Measurements from ENCODE around the gene ADAMTS14. TPM values are rescaled to one million over a fixed set of nuclear protein-coding genes. Genes with fewer than 3 reads are reported as not detected.

ADAMTS14 gene
- polyA plus RNA-seq, 3 donors = 0.05 TPM; not detected in 2

- Mint-ChIP-seq H3K9me3 (peaks cover 0 to 15% (median 5%) of the 10 kb centered on the region in 7 donors), H3K4me1 (peaks cover 8% of the 10 kb centered on the region), H3K27ac (no peak overlapping the region), H3K36me3 (no peaks in the 10 kb centered on the region), H3K27me3 (ENCODE audit: low read depth in 3 of 3) (peaks cover 26 to 39% (median 35%) of the 10 kb centered on the region in 3 donors), H3K4me3 (no peak overlapping the region)
- Histone ChIP-seq H3K27ac (ENCODE audit: low read depth in 1 of 2, low read length in 2 of 2) (no peak overlapping the region), H4K20me1 (ENCODE audit: insufficient read depth, low read length) (no peaks in the 10 kb centered on the region), H3K79me2 (ENCODE audit: insufficient read depth, low read length) (no peaks in the 10 kb centered on the region), H3K9ac (ENCODE audit: insufficient read depth, low read length, poor library complexity, severe bottlenecking) (no peak overlapping the region), H3K9me3 (replicated peaks in 1 of 2; ENCODE audit: control insufficient read depth in 1 of 2, insufficient read depth in 1 of 2, low read length in 2 of 2) (no peaks in the 10 kb centered on the region), H3K36me3 (replicated peaks in 1 of 2; ENCODE audit: control insufficient read depth in 1 of 2, insufficient read depth in 2 of 2, low read length in 2 of 2) (no peaks in the 10 kb centered on the region), H3K4me3 (replicated peaks in 1 of 3; ENCODE audit: low read depth in 2 of 3, low read length in 3 of 3) (no peak overlapping the region), H3K27me3 (ENCODE audit: control insufficient read depth in 2 of 2, insufficient read depth in 2 of 2, low read length in 2 of 2) (peaks cover 16 to 21% of the 10 kb centered on the region in 2 donors), H3K4me2 (replicated peaks; ENCODE audit: extremely low read depth, low read length, poor library complexity, severe bottlenecking) (no peak overlapping the region), H2AFZ (ENCODE audit: insufficient read depth, low read depth, low read length, poor library complexity, severe bottlenecking) (no peak overlapping the region), H3K4me1 (ENCODE audit: control insufficient read depth in 1 of 2, insufficient read depth in 2 of 2, low read length in 2 of 2) (peaks cover 2 to 9% of the 10 kb centered on the region in 2 donors)
- TF ChIP-seq, protein P1, sequence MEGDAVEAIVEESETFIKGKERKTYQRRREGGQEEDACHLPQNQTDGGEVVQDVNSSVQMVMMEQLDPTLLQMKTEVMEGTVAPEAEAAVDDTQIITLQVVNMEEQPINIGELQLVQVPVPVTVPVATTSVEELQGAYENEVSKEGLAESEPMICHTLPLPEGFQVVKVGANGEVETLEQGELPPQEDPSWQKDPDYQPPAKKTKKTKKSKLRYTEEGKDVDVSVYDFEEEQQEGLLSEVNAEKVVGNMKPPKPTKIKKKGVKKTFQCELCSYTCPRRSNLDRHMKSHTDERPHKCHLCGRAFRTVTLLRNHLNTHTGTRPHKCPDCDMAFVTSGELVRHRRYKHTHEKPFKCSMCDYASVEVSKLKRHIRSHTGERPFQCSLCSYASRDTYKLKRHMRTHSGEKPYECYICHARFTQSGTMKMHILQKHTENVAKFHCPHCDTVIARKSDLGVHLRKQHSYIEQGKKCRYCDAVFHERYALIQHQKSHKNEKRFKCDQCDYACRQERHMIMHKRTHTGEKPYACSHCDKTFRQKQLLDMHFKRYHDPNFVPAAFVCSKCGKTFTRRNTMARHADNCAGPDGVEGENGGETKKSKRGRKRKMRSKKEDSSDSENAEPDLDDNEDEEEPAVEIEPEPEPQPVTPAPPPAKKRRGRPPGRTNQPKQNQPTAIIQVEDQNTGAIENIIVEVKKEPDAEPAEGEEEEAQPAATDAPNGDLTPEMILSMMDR (IDR thresholded peaks at IDR 0.05) = no peak
- 95% methylated on average over 5 of the region's 7 CpGs for WGBS (ENCODE audit: insufficient coverage)
- intact Hi-C loops (cut with micrococcal nuclease) = no loop called here
- no peak for DNase-seq
These were observed 2.5 kb upstream of the ADAMTS14 start for GRCh38 chr10:70669732-70670317.

- Mint-ChIP-seq H3K9me3 (peaks cover 0 to 15% (median 5%) of the 10 kb centered on the region in 7 donors), H3K27ac (no peak overlapping the region), H3K36me3 (no peaks in the 10 kb centered on the region), H3K27me3 (ENCODE audit: low read depth in 3 of 3) (peaks cover 26 to 42% (median 35%) of the 10 kb centered on the region in 3 donors), H3K4me1 (peaks cover 8% of the 10 kb centered on the region), H3K4me3 (peak overlapping the region; percentile 45 to 80)
- H3K4me3 ChIP-seq (replicated peaks in 1 of 3; ENCODE audit: low read depth in 2 of 3, low read length in 3 of 3) = peak overlapping the region in 1 of 3 experiments; percentile 48
- H3K79me2 ChIP-seq (ENCODE audit: insufficient read depth, low read length) = no peaks in the 10 kb centered on the region
- H3K4me2 ChIP-seq (replicated peaks; ENCODE audit: extremely low read depth, low read length, poor library complexity, severe bottlenecking) = peak overlapping the region; percentile 54
- DNase-seq = no peak
- intact Hi-C loops (cut with micrococcal nuclease) = no loop called here
- H2AFZ ChIP-seq (ENCODE audit: insufficient read depth, low read depth, low read length, poor library complexity, severe bottlenecking) = no peak overlapping the region
- no peak overlapping the region for H3K27ac ChIP-seq (ENCODE audit: low read depth in 1 of 2, low read length in 2 of 2)
- H3K36me3 ChIP-seq (replicated peaks in 1 of 2; ENCODE audit: control insufficient read depth in 1 of 2, insufficient read depth in 2 of 2, low read length in 2 of 2) = no peaks in the 10 kb centered on the region
- 0% methylated on average over 1 of the region's 5 CpGs for WGBS (ENCODE audit: insufficient coverage)
- TF ChIP-seq, protein P1 (IDR thresholded peaks at IDR 0.05) = no peak
- H4K20me1 ChIP-seq (ENCODE audit: insufficient read depth, low read length) = no peaks in the 10 kb centered on the region
- H3K9me3 ChIP-seq (replicated peaks in 1 of 2; ENCODE audit: control insufficient read depth in 1 of 2, insufficient read depth in 1 of 2, low read length in 2 of 2) = no peaks in the 10 kb centered on the region
- peaks cover 16 to 21% of the 10 kb centered on the region in 2 donors for H3K27me3 ChIP-seq (ENCODE audit: control insufficient read depth in 2 of 2, insufficient read depth in 2 of 2, low read length in 2 of 2)
- H3K9ac ChIP-seq (ENCODE audit: insufficient read depth, low read length, poor library complexity, severe bottlenecking) = no peak overlapping the region
- peaks cover 2 to 9% of the 10 kb centered on the region in 2 donors for H3K4me1 ChIP-seq (ENCODE audit: control insufficient read depth in 1 of 2, insufficient read depth in 2 of 2, low read length in 2 of 2)
These were observed 614 bp upstream of the ADAMTS14 start for GRCh38 chr10:70671619-70672164.
